HEK293 (cell line): ENCODE measurements around the gene CERKL.

Source experiments
- CTCF ChIA-PET: fragments of 350-600 bp; formaldehyde crosslinking; extraction: SDS; loops from one replicate; lab custom pipeline; 2021; ENCODE audit warnings: antibody characterized with exemption; lab: Yijun Ruan, JAX
- POLR2A ChIA-PET: fragments of 300-600 bp; formaldehyde crosslinking; extraction: SDS; loops from one replicate; lab custom pipeline; 2020; ENCODE audit warnings: antibody characterized with exemption, inconsistent platforms; lab: Yijun Ruan, JAX
- H3K27ac ChIP-seq: fragments of 200-500 bp; sonication (Bioruptor generic); 2 replicates; pipeline ENCODE4 v1.5.1; 2014; ENCODE audit warnings: low read depth, low read length, control low read depth, inconsistent platforms; ENCODE audit errors: extremely low read depth
- H3K36me3 ChIP-seq, 2 experiments: fragments of 200-500 bp in 1 of 2; sonication (Bioruptor generic) in 1 of 2; 1 replicate in 1 of 2; 2 replicates in 1 of 2; pipeline ENCODE4 v1.5.1; 2014 to 2017; ENCODE audit warnings: inconsistent platforms in 2 of 2, low read length in 2 of 2; ENCODE audit not compliant: control insufficient read depth in 2 of 2, insufficient read depth in 1 of 2
- H3K4me1 ChIP-seq: fragments of 200-500 bp; sonication (Bioruptor generic); 2 replicates; pipeline ENCODE4 v1.5.1; 2014; ENCODE audit warnings: mild to moderate bottlenecking, low read length, inconsistent platforms; ENCODE audit not compliant: control insufficient read depth, insufficient read depth
- H3K4me3 ChIP-seq: 2 replicates; pipeline ENCODE4 v1.5.1; 2011; ENCODE audit warnings: low read depth, mild to moderate bottlenecking, control low read depth, low read length, moderate library complexity
- H3K9me3 ChIP-seq: fragments of 200-500 bp; sonication (Bioruptor generic); 2 replicates; pipeline ENCODE4 v1.5.1; 2014; ENCODE audit warnings: low read depth, low read length, inconsistent platforms; ENCODE audit not compliant: control insufficient read depth, insufficient read depth
- MYNN ChIP-seq: fragments of 450-650 bp; formaldehyde crosslinking; IDR thresholded peaks from 2 replicates; pipeline ENCODE4 v1.5.1; 2016; ENCODE audit warnings: missing biosample characterization, missing genetic modification characterization, borderline replicate concordance
- SCRT1 ChIP-seq: fragments of 450-650 bp; formaldehyde crosslinking; IDR thresholded peaks from 2 replicates; pipeline ENCODE4 v1.5.1; 2016; ENCODE audit warnings: missing biosample characterization, missing genetic modification characterization, borderline replicate concordance
- SP3 ChIP-seq: fragments of 450-650 bp; formaldehyde crosslinking; IDR thresholded peaks from 2 replicates; pipeline ENCODE4 v1.5.1; 2016; ENCODE audit warnings: missing biosample characterization, missing genetic modification characterization
- ZXDB ChIP-seq: fragments of 450-650 bp; formaldehyde crosslinking; IDR thresholded peaks from 2 replicates; pipeline ENCODE4 v1.5.1; 2016; ENCODE audit warnings: missing biosample characterization, missing genetic modification characterization

Gene CERKL

GRCh38 chr2:181499231-181499630 lies 157.7 kb downstream of the CERKL start:
- TF ChIP-seq SP3 (tag by site-specific recombination) (no peak), SCRT1 (tag by site-specific recombination) (no peak), MYNN (no peak), ZXDB (tag by site-specific recombination) (no peak)
- no peaks in the 10 kb centered on the region for H3K36me3 ChIP-seq
- H3K9me3 ChIP-seq: no peaks in the 10 kb centered on the region
- H3K4me1 ChIP-seq: no peaks in the 10 kb centered on the region
- H3K4me3 ChIP-seq: no peak overlapping the region
- ChIA-PET CTCF (interaction anchor here (0.6 kb wide), 1 partner anchor 9 kb away, joined by 3 read pairs; no protein-coding TSS in a partner anchor), POLR2A (no interaction called here)
- no peak overlapping the region for H3K27ac ChIP-seq
